HL-60 (cell line): ENCODE data around the gene TNIP3.

Source experiments
- DNase-seq, 2 experiments: peaks; one replicate each; pipeline ENCODE4 v3.0.0-alpha.2; 2010 to 2020; ENCODE audit warnings: low read depth in 1 of 2, low spot score in 1 of 2
- H3K27ac ChIP-seq: fragments of 250-450 bp; sonication (Bioruptor Pico); replicated peaks from 2 replicates; pipeline ENCODE4 v1.5.1; 2020; ENCODE audit warnings: mild to moderate bottlenecking, moderate library complexity
- H3K27me3 ChIP-seq: fragments of 250-450 bp; sonication (Bioruptor Pico); 2 replicates; pipeline ENCODE4 v1.5.1; 2021; ENCODE audit warnings: mild to moderate bottlenecking, moderate library complexity; ENCODE audit not compliant: insufficient read depth, poor library complexity, severe bottlenecking
- H3K4me3 ChIP-seq: replicated peaks from 2 replicates; pipeline ENCODE4 v1.5.1; 2011; ENCODE audit warnings: mild to moderate bottlenecking, control low read depth, low read length; ENCODE audit not compliant: insufficient read depth
- GABPA ChIP-seq: IDR thresholded peaks from 2 replicates; pipeline ENCODE4 v1.6.1; 2012; ENCODE audit warnings: low read depth
- POLR2AphosphoS5 ChIP-seq: IDR thresholded peaks from 2 replicates; pipeline ENCODE4 v1.6.1; 2012; ENCODE audit warnings: low read depth
- SPI1 ChIP-seq: IDR thresholded peaks from 2 replicates; pipeline ENCODE4 v1.6.1; 2012; ENCODE audit warnings: low read depth, mild to moderate bottlenecking, borderline replicate concordance
- TF ChIP-seq, protein P1 (sequence below): IDR thresholded peaks from one replicate; pipeline ENCODE4 v1.5.1; 2011; ENCODE audit warnings: low read length, control low read depth, inconsistent platforms; ENCODE audit not compliant: insufficient read depth
- TF ChIP-seq, protein P2 (sequence below): IDR thresholded peaks from 2 replicates; pipeline ENCODE4 v1.6.1; 2012; ENCODE audit warnings: low read depth; ENCODE audit not compliant: insufficient replicate concordance

Gene TNIP3

DNA sequence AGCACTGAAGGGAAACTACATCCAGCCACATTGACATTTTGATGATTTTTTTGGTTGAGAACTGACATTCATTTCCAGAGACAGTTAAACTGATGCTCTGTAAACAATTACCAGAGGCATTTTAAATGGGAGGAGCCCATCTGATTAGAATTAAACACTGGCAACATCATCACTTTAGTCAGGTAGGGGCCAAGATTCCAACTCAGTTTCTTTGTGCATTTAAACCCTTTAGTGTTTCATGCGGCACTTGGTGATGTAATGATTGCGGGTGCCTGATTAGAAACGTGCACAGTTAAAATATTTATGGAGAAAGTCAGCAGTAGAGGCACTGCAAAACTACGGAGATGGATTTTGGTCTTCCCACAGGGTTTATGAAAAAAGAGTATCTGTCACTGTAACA is 16.1 kb downstream of the TNIP3 start:
- Histone ChIP-seq H3K27me3 (no peaks in the 10 kb centered on the region), H3K27ac (no peak overlapping the region), H3K4me3 (no peak overlapping the region)
- DNase-seq = no peak
- TF ChIP-seq, protein P1, sequence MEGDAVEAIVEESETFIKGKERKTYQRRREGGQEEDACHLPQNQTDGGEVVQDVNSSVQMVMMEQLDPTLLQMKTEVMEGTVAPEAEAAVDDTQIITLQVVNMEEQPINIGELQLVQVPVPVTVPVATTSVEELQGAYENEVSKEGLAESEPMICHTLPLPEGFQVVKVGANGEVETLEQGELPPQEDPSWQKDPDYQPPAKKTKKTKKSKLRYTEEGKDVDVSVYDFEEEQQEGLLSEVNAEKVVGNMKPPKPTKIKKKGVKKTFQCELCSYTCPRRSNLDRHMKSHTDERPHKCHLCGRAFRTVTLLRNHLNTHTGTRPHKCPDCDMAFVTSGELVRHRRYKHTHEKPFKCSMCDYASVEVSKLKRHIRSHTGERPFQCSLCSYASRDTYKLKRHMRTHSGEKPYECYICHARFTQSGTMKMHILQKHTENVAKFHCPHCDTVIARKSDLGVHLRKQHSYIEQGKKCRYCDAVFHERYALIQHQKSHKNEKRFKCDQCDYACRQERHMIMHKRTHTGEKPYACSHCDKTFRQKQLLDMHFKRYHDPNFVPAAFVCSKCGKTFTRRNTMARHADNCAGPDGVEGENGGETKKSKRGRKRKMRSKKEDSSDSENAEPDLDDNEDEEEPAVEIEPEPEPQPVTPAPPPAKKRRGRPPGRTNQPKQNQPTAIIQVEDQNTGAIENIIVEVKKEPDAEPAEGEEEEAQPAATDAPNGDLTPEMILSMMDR = no peak
- TF ChIP-seq SPI1 (no peak), POLR2AphosphoS5 (no peak), GABPA (no peak)
- TF ChIP-seq, protein P2, sequence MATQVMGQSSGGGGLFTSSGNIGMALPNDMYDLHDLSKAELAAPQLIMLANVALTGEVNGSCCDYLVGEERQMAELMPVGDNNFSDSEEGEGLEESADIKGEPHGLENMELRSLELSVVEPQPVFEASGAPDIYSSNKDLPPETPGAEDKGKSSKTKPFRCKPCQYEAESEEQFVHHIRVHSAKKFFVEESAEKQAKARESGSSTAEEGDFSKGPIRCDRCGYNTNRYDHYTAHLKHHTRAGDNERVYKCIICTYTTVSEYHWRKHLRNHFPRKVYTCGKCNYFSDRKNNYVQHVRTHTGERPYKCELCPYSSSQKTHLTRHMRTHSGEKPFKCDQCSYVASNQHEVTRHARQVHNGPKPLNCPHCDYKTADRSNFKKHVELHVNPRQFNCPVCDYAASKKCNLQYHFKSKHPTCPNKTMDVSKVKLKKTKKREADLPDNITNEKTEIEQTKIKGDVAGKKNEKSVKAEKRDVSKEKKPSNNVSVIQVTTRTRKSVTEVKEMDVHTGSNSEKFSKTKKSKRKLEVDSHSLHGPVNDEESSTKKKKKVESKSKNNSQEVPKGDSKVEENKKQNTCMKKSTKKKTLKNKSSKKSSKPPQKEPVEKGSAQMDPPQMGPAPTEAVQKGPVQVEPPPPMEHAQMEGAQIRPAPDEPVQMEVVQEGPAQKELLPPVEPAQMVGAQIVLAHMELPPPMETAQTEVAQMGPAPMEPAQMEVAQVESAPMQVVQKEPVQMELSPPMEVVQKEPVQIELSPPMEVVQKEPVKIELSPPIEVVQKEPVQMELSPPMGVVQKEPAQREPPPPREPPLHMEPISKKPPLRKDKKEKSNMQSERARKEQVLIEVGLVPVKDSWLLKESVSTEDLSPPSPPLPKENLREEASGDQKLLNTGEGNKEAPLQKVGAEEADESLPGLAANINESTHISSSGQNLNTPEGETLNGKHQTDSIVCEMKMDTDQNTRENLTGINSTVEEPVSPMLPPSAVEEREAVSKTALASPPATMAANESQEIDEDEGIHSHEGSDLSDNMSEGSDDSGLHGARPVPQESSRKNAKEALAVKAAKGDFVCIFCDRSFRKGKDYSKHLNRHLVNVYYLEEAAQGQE = no peak

GRCh38 chr4:121146530-121146929 is 17.6 kb downstream of the TNIP3 start:
- Histone ChIP-seq H3K27me3 (no peaks in the 10 kb centered on the region), H3K4me3 (no peak overlapping the region), H3K27ac (no peak overlapping the region)
- no peak for DNase-seq
- TF ChIP-seq, protein P2 = no peak
- TF ChIP-seq, protein P1 = no peak
- no peak for TF ChIP-seq SPI1
- no peak for TF ChIP-seq POLR2AphosphoS5
- TF ChIP-seq GABPA = no peak

DNA sequence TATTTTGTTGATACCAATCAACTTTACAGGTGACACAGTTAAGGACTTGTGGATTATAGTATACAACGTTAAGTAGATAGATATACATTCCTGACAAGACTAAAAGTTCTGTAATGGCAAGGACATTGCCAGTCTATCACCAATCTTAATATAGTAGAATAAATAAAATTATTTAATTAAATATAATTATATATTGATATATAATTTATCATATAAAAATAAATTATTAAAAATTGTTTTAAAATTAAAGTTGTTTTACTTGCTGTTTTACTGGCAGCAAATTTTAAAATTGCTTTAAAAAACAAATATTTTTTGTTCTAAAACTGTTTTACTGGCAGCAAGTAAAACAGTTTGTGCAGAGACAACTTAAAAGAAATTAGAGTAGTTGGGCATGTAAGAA is 18.7 kb downstream of the TNIP3 start:
- no peak for DNase-seq
- no peak for TF ChIP-seq POLR2AphosphoS5
- TF ChIP-seq, protein P2 = no peak
- no peak for TF ChIP-seq GABPA
- no peak for TF ChIP-seq SPI1
- TF ChIP-seq, protein P1 = no peak
- Histone ChIP-seq H3K4me3 (no peak overlapping the region), H3K27me3 (no peaks in the 10 kb centered on the region), H3K27ac (no peak overlapping the region)
